ENCODE data around the gene PYGO2. TPM values are rescaled to one million over a fixed set of nuclear protein-coding genes. Genes with fewer than 3 reads are reported as not detected.

PYGO2 gene
- total RNA-seq, 2 experiments from 2014 or later: 30.3 to 32.8 TPM

- ChIA-PET POLR2A (interaction anchor here (0.9 to 10.2 kb wide), 3 partner anchors 8 to 68 kb away, joined by 4 to 189 read pairs (median 28); partner anchors contain the start of genes PBXIP1 and PMVK), CTCF (interaction anchor here (1.3 to 13.2 kb wide), 2 partner anchors 8 to 14 kb away, joined by 3 to 159 read pairs; no protein-coding TSS in a partner anchor)
- peak overlapping the region; percentile 80 for H3K27ac Mint-ChIP-seq
- Histone ChIP-seq H3K9me3 (ENCODE audit: control insufficient read depth in 1 of 2, insufficient read depth in 1 of 2, low read length in 2 of 2) (no peaks in the 10 kb centered on the region), H3K4me1 (ENCODE audit: insufficient read depth, low read length) (peaks cover 81% of the 10 kb centered on the region), H3K27ac (ENCODE audit: low read depth in 1 of 2, low read length in 2 of 2) (peak overlapping the region; percentile 66 to 77), H3K27me3 (ENCODE audit: control insufficient read depth in 1 of 2, insufficient read depth in 2 of 2, low read length in 2 of 2) (no peaks in the 10 kb centered on the region), H3K36me3 (ENCODE audit: insufficient read depth, low read length) (peaks cover 3% of the 10 kb centered on the region), H3K4me3 (ENCODE audit: low read length) (peak overlapping the region; percentile 73)
- DNase-seq (no peak), ATAC-seq (ENCODE audit: poor library complexity) (no peak)
- H3K9me3 Mint-ChIP-seq: no peaks in the 10 kb centered on the region
- H3K4me1 Mint-ChIP-seq (ENCODE audit: low read depth): peaks cover 62% of the 10 kb centered on the region
- peak overlapping the region; percentile 99 for H3K4me3 Mint-ChIP-seq
- no peaks in the 10 kb centered on the region for H3K27me3 Mint-ChIP-seq
- intact Hi-C loops (cut with DNase I, micrococcal nuclease): loop anchor here in 1 of 2 experiments (5.0 kb wide), 1 partner anchor 58 kb away; the partner anchor contains the start of gene EFNA4
- H3K36me3 Mint-ChIP-seq (ENCODE audit: low read depth): peaks cover 21% of the 10 kb centered on the region
- no peak for TF ChIP-seq CTCF (IDR thresholded peaks at IDR 0.05)
Observed at GRCh38 chr1:155004352-155005075, 42.9 kb upstream of the PYGO2 start.

GRCh38 chr1:155003766-155004351 is 42.3 kb upstream of the PYGO2 start:
- Histone ChIP-seq H3K4me1 (ENCODE audit: insufficient read depth, low read length) (peaks cover 81% of the 10 kb centered on the region), H3K27me3 (ENCODE audit: control insufficient read depth in 1 of 2, insufficient read depth in 2 of 2, low read length in 2 of 2) (no peaks in the 10 kb centered on the region), H3K9me3 (ENCODE audit: control insufficient read depth in 1 of 2, insufficient read depth in 1 of 2, low read length in 2 of 2) (no peaks in the 10 kb centered on the region), H3K4me3 (ENCODE audit: low read length) (peak overlapping the region; percentile 73), H3K27ac (ENCODE audit: low read depth in 1 of 2, low read length in 2 of 2) (peak overlapping the region; percentile 77 to 80), H3K36me3 (ENCODE audit: insufficient read depth, low read length) (peaks cover 3% of the 10 kb centered on the region)
- no peak for ATAC-seq (ENCODE audit: poor library complexity)
- POLR2A ChIA-PET: interaction anchor here (0.9 to 10.2 kb wide), 4 partner anchors 9 to 68 kb away, joined by 4 to 189 read pairs (median 31); partner anchors contain the start of genes CKS1B, PBXIP1 and PMVK
- peak in 2 of 14 experiments; percentile 41 to 45 for DNase-seq
- H3K27ac Mint-ChIP-seq: peak overlapping the region; percentile 80
- no peaks in the 10 kb centered on the region for H3K27me3 Mint-ChIP-seq
- peaks cover 65% of the 10 kb centered on the region for H3K4me1 Mint-ChIP-seq (ENCODE audit: low read depth)
- intact Hi-C loops (cut with DNase I, micrococcal nuclease): loop anchor here in 1 of 2 experiments (5.0 kb wide), 1 partner anchor 58 kb away; the partner anchor contains the start of gene EFNA4
- CTCF ChIA-PET: interaction anchor here (1.3 to 13.2 kb wide), 2 partner anchors 8 to 15 kb away, joined by 3 to 159 read pairs; no protein-coding TSS in a partner anchor
- no peak for TF ChIP-seq CTCF (IDR thresholded peaks at IDR 0.05)
- H3K9me3 Mint-ChIP-seq: no peaks in the 10 kb centered on the region
- H3K4me3 Mint-ChIP-seq: peak overlapping the region; percentile 99
- H3K36me3 Mint-ChIP-seq (ENCODE audit: low read depth): peaks cover 16% of the 10 kb centered on the region

GRCh38 chr1:155003227-155003765 is 41.7 kb upstream of the PYGO2 start:
- no peaks in the 10 kb centered on the region for H3K27me3 Mint-ChIP-seq
- peak overlapping the region; percentile 77 to 80 for H3K27ac ChIP-seq (ENCODE audit: low read depth in 1 of 2, low read length in 2 of 2)
- no peak for ATAC-seq (ENCODE audit: poor library complexity)
- ChIA-PET CTCF (interaction anchor here (1.3 to 13.2 kb wide), 2 partner anchors 9 to 15 kb away, joined by 3 to 159 read pairs; no protein-coding TSS in a partner anchor), POLR2A (interaction anchor here (1.4 to 10.2 kb wide), 4 partner anchors 9 to 48 kb away, joined by 6 to 189 read pairs (median 31); partner anchors contain the start of genes CKS1B, PBXIP1 and PYGO2)
- intact Hi-C loops (cut with DNase I, micrococcal nuclease): loop anchor here in 1 of 2 experiments (5.0 kb wide), 1 partner anchor 59 kb away; the partner anchor contains the start of gene EFNA4
- H3K27ac Mint-ChIP-seq: peak overlapping the region; percentile 80
- peak overlapping the region; percentile 73 for H3K4me3 ChIP-seq (ENCODE audit: low read length)
- DNase-seq: peak in 3 of 14 experiments; percentile 40 to 55 (median 45)
- H3K4me3 Mint-ChIP-seq: peak overlapping the region; percentile 99
- H3K9me3 ChIP-seq (ENCODE audit: control insufficient read depth in 1 of 2, insufficient read depth in 1 of 2, low read length in 2 of 2): no peaks in the 10 kb centered on the region
- TF ChIP-seq CTCF (IDR thresholded peaks at IDR 0.05): no peak
- H3K36me3 Mint-ChIP-seq (ENCODE audit: low read depth): peaks cover 15% of the 10 kb centered on the region
- peaks cover 3% of the 10 kb centered on the region for H3K36me3 ChIP-seq (ENCODE audit: insufficient read depth, low read length)
- H3K4me1 ChIP-seq (ENCODE audit: insufficient read depth, low read length): peaks cover 80% of the 10 kb centered on the region
- H3K9me3 Mint-ChIP-seq: no peaks in the 10 kb centered on the region
- no peaks in the 10 kb centered on the region for H3K27me3 ChIP-seq (ENCODE audit: control insufficient read depth in 1 of 2, insufficient read depth in 2 of 2, low read length in 2 of 2)
- peaks cover 66% of the 10 kb centered on the region for H3K4me1 Mint-ChIP-seq (ENCODE audit: low read depth)
